COLO668 (cell line): Measurements from ENCODE around the gene MYO1F.
A peak's percentile ranks its signal among the peaks of the same experiment; 100 is the strongest.
"Not testable (repeated sequence)": the region's sequence is repeated elsewhere in the genome, so short reads cannot be mapped to it uniquely, and the experiment has no call there.

ENCODE experiments used
- DNase-seq: peaks from one replicate; lab custom pipeline; 2025; ENCODE audit not compliant: unreplicated experiment; lab: John Stamatoyannopoulos, UW

MYO1F gene

GRCh38 chr19:8600816-8601215 is 23.6 kb upstream of the MYO1F start:
- DNase-seq = no peak

- DNase-seq = no peak
Observed at GRCh38 chr19:8600064-8600463, 22.8 kb upstream of the MYO1F start.

- DNase-seq = no peak
Observed at GRCh38 chr19:8596168-8596567, 18.9 kb upstream of the MYO1F start.

GRCh38 chr19:8595651-8596050 is 18.4 kb upstream of the MYO1F start:
- DNase-seq = no peak

GRCh38 chr19:8593931-8594330 is 16.7 kb upstream of the MYO1F start:
- no peak for DNase-seq

GRCh38 chr19:8592231-8593009 is 15.2 kb upstream of the MYO1F start:
- peak; percentile 12 for DNase-seq

GRCh38 chr19:8589177-8589714 is 12.0 kb upstream of the MYO1F start:
- DNase-seq = no peak

- peak; percentile 47 for DNase-seq
Observed at GRCh38 chr19:8585894-8586750, 8.9 kb upstream of the MYO1F start.

- DNase-seq = no peak
Observed at GRCh38 chr19:8584965-8585893, 8.0 kb upstream of the MYO1F start.

GRCh38 chr19:8580710-8581281 is 3.6 kb upstream of the MYO1F start:
- peak; percentile 64 for DNase-seq

- DNase-seq = peak; percentile 58
Observed at GRCh38 chr19:8578642-8579265, 1.5 kb upstream of the MYO1F start.

- no peak for DNase-seq
Observed at GRCh38 chr19:8577741-8578140, 499 bp upstream of the MYO1F start.

GRCh38 chr19:8576273-8576993 is 809 bp downstream of the MYO1F start:
- DNase-seq = no peak

- no peak for DNase-seq
Observed at GRCh38 chr19:8575467-8575997, 1.7 kb downstream of the MYO1F start.

- not testable (repeated sequence) for DNase-seq
Observed at GRCh38 chr19:8574619-8574922, 2.7 kb downstream of the MYO1F start.

- no peak for DNase-seq
Observed at GRCh38 chr19:8573316-8573715, 3.9 kb downstream of the MYO1F start.

GRCh38 chr19:8571006-8571411 is 6.2 kb downstream of the MYO1F start:
- DNase-seq = no peak

- DNase-seq = no peak
Observed at GRCh38 chr19:8569066-8569771, 8.0 kb downstream of the MYO1F start.
